B cell (primary cell): ENCODE results near the gene DOP1B. TPM values are rescaled to one million over a fixed set of nuclear protein-coding genes. Genes with fewer than 3 reads are reported as not detected.

Experiments used
- ATAC-seq: fragments of 200-7000 bp; cut with Tn5 transposase; one replicate; pipeline ENCODE4 v1.10.0; 2021; ENCODE audit warnings: low read depth, mild to moderate bottlenecking, moderate number of reproducible peaks, moderate library complexity
- CTCF ChIA-PET: fragments of 350-600 bp; sonication (Branson Sonifier 250); formaldehyde crosslinking; loops from one replicate; lab custom pipeline; 2021; ENCODE audit warnings: antibody characterized with exemption, inconsistent platforms; lab: Charles Lee
- POLR2A ChIA-PET: fragments of 350-600 bp; sonication (Branson Sonifier 250); formaldehyde crosslinking; loops from one replicate; lab custom pipeline; 2021; ENCODE audit warnings: antibody characterized with exemption; lab: Charles Lee
- DNase-seq: peaks from one replicate; pipeline ENCODE4 v3.0.0; 2013
- H2AFZ ChIP-seq: 2 replicates; pipeline ENCODE4 v1.6.1; 2012; ENCODE audit warnings: mild to moderate bottlenecking, low read depth, low read length; ENCODE audit not compliant: insufficient read depth, poor library complexity, severe bottlenecking
- H3K27ac ChIP-seq, 2 donors: 1 replicate in 1 of 2; 2 replicates in 1 of 2; pipeline ENCODE4 v1.5.1; 2012 to 2013; ENCODE audit warnings: low read length in 2 of 2, mild to moderate bottlenecking in 2 of 2, moderate library complexity in 1 of 2
- H3K27me3 ChIP-seq, 4 experiments: fragments of 200-600 bp in 1 of 4; sonication (generic) in 1 of 4; replicated peaks in 1 of 4; 1 replicate in 2 of 4; 2 replicates in 2 of 4; pipeline versions ENCODE4 v1.6.1 to v1.7.0; 2013 to 2016; ENCODE audit warnings: low read length in 3 of 4, mild to moderate bottlenecking in 2 of 4, mixed read lengths in 1 of 4, moderate library complexity in 1 of 4; ENCODE audit not compliant: insufficient read depth in 4 of 4, control insufficient read depth in 3 of 4; ENCODE audit errors: control extremely low read depth in 1 of 4
- H3K36me3 ChIP-seq, 2 experiments: replicated peaks in 1 of 2; 1 replicate in 1 of 2; 2 replicates in 1 of 2; pipeline versions ENCODE4 v1.6.1 to v1.7.1; 2013; ENCODE audit warnings: low read length in 1 of 2; ENCODE audit not compliant: insufficient read depth in 2 of 2, control insufficient read depth in 1 of 2; ENCODE audit errors: control extremely low read depth in 1 of 2, extremely low read depth in 1 of 2
- H3K4me1 ChIP-seq, 2 donors: fragments of 200-600 bp in 1 of 2; sonication (generic) in 1 of 2; 1 replicate in 1 of 2; 2 replicates in 1 of 2; pipeline versions ENCODE4 v1.5.1 to v1.6.1; 2013 to 2017; ENCODE audit warnings: low read length in 2 of 2; ENCODE audit not compliant: control insufficient read depth in 2 of 2, insufficient read depth in 2 of 2
- H3K4me2 ChIP-seq: replicated peaks from 2 replicates; pipeline ENCODE3; 2012; ENCODE audit warnings: mild to moderate bottlenecking, low read depth, low read length; ENCODE audit not compliant: poor library complexity, severe bottlenecking
- H3K4me3 ChIP-seq, 5 experiments: fragments of 200-600 bp in 1 of 5; sonication (generic) in 1 of 5; 1 replicate in 3 of 5; 2 replicates in 2 of 5; pipeline versions ENCODE4 v1.5.1 to v1.7.0; 2011 to 2016; ENCODE audit warnings: low read length in 4 of 5, mild to moderate bottlenecking in 4 of 5, low read depth in 2 of 5, control low read depth in 1 of 5, moderate library complexity in 1 of 5; ENCODE audit not compliant: insufficient read depth in 1 of 5; ENCODE audit errors: control extremely low read depth in 1 of 5, extremely low read depth in 1 of 5
- H3K79me2 ChIP-seq: fragments of 200-600 bp; sonication (generic); one replicate; pipeline ENCODE4 v1.6.0; 2016; ENCODE audit warnings: low read length; ENCODE audit not compliant: control insufficient read depth, insufficient read depth
- H3K9ac ChIP-seq: fragments of 200-600 bp; sonication (generic); 2 replicates; pipeline ENCODE4 v1.6.1; 2017; ENCODE audit warnings: mild to moderate bottlenecking, low read length, moderate library complexity
- H3K9me3 ChIP-seq, 3 donors: one replicate each; pipeline versions ENCODE4 v1.6.1 to v1.7.1; 2013; ENCODE audit warnings: low read length in 2 of 3; ENCODE audit not compliant: control insufficient read depth in 2 of 3, insufficient read depth in 1 of 3; ENCODE audit errors: control extremely low read depth in 1 of 3
- H4K20me1 ChIP-seq: 2 replicates; pipeline ENCODE4 v1.6.0; 2012; ENCODE audit warnings: mild to moderate bottlenecking, low read length; ENCODE audit not compliant: insufficient read depth, control insufficient read depth, poor library complexity, severe bottlenecking
- H3K27ac Mint-ChIP-seq: one replicate; pipeline ENCODE4 v1.8.0; 2021; ENCODE audit warnings: mixed read lengths
- H3K27me3 Mint-ChIP-seq: one replicate; pipeline ENCODE4 v1.8.0; 2021; ENCODE audit warnings: mixed read lengths
- H3K4me1 Mint-ChIP-seq: one replicate; pipeline ENCODE4 v1.8.0; 2021; ENCODE audit warnings: mixed read lengths
- H3K4me3 Mint-ChIP-seq: one replicate; pipeline ENCODE4 v1.8.0; 2021; ENCODE audit warnings: mixed read lengths
- H3K9me3 Mint-ChIP-seq: one replicate; pipeline ENCODE4 v1.8.0; 2022; ENCODE audit warnings: mixed read lengths; ENCODE audit not compliant: insufficient read depth
- EZH2 ChIP-seq: IDR thresholded peaks from 2 replicates; pipeline ENCODE4 v1.6.1; 2012; ENCODE audit warnings: borderline replicate concordance, low read depth, mild to moderate bottlenecking, moderate library complexity, low read length; ENCODE audit not compliant: insufficient read depth, poor library complexity, severe bottlenecking
- WGBS: methylation state at CpG from one replicate; pipeline ENCODE4 v1.1.5; 2013; ENCODE audit warnings: missing lambda C conversion rate; ENCODE audit not compliant: insufficient coverage; 5-methylcytosine and 5-hydroxymethylcytosine counted together
- intact Hi-C: fragments of 100-400 bp; cut with micrococcal nuclease; formaldehyde crosslinking; loops from one replicate; pipeline ENCODE4 v1.10.0; 2022
- polyA plus RNA-seq: library from polyadenylated mRNA; depleted of rRNA; stranded (reverse); fragments of >200 nt; gene quantifications from 2 replicates; pipeline ENCODE4 v1.2.3, GENCODE V29; 2012
- total RNA-seq, 2 donors: library from RNA; stranded (reverse); fragments of 120-200 nt in 1 of 2; gene quantifications; 1 replicate in 1 of 2; 2 replicates in 1 of 2; pipeline versions ENCODE4 v1.2.3 to v1.2.4, GENCODE V29; 2013 to 2022
- TF ChIP-seq, protein P1 (sequence below): fragments of 200-600 bp; IDR thresholded peaks from one replicate; pipeline ENCODE4 v1.8.0; 2022; ENCODE audit warnings: antibody characterized with exemption, mild to moderate bottlenecking

DOP1B gene
- total and polyA plus RNA-seq, 2 donors (not counting 1 experiment from before 2014, with no cell fraction given): 31.3 to 44.2 TPM

DNA sequence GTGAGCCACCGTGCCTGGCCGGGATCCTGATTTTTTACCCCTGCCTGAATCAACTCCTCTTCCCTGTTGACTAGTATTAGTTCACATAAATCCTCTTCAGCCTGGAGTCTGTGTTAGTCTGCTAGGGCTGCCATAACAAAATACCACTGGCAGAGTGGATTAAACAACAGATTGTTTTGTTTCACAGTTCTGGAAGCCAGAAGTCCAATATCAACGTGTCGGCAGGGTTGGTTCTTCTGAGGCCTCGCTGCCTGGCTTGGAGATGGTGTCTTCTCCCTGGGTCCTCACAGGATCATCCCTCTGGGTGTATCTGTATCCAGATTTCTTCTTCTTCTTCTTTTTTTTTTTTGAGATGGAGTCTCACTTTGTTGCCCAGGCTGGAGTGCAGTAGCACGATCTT lies 18.2 kb downstream of the DOP1B start:
- no peaks in the 10 kb centered on the region for H3K9me3 Mint-ChIP-seq
- Histone ChIP-seq H3K9me3 (no peaks in the 10 kb centered on the region), H3K36me3 (peaks cover 4 to 45% of the 10 kb centered on the region in 2 experiments), H3K4me2 (no peak overlapping the region), H3K9ac (no peak overlapping the region), H3K4me3 (no peak overlapping the region), H3K27ac (no peak overlapping the region), H2AFZ (no peak overlapping the region), H3K4me1 (peaks cover 4 to 12% of the 10 kb centered on the region in 2 donors), H4K20me1 (peaks cover 24% of the 10 kb centered on the region), H3K79me2 (peaks cover 66% of the 10 kb centered on the region), H3K27me3 (no peaks in the 10 kb centered on the region)
- WGBS: 100% methylated on average over 5 of the region's 6 CpGs
- TF ChIP-seq, protein P1, sequence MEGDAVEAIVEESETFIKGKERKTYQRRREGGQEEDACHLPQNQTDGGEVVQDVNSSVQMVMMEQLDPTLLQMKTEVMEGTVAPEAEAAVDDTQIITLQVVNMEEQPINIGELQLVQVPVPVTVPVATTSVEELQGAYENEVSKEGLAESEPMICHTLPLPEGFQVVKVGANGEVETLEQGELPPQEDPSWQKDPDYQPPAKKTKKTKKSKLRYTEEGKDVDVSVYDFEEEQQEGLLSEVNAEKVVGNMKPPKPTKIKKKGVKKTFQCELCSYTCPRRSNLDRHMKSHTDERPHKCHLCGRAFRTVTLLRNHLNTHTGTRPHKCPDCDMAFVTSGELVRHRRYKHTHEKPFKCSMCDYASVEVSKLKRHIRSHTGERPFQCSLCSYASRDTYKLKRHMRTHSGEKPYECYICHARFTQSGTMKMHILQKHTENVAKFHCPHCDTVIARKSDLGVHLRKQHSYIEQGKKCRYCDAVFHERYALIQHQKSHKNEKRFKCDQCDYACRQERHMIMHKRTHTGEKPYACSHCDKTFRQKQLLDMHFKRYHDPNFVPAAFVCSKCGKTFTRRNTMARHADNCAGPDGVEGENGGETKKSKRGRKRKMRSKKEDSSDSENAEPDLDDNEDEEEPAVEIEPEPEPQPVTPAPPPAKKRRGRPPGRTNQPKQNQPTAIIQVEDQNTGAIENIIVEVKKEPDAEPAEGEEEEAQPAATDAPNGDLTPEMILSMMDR: no peak
- TF ChIP-seq EZH2: no peak
- ChIA-PET CTCF (no interaction called here), POLR2A (no interaction called here)
- intact Hi-C loops: no loop called here
- DNase-seq (no peak), ATAC-seq (no peak)
- no peak overlapping the region for H3K4me3 Mint-ChIP-seq
- peaks cover 24% of the 10 kb centered on the region for H3K4me1 Mint-ChIP-seq
- H3K27ac Mint-ChIP-seq: no peak overlapping the region
- H3K27me3 Mint-ChIP-seq: no peaks in the 10 kb centered on the region

DNA sequence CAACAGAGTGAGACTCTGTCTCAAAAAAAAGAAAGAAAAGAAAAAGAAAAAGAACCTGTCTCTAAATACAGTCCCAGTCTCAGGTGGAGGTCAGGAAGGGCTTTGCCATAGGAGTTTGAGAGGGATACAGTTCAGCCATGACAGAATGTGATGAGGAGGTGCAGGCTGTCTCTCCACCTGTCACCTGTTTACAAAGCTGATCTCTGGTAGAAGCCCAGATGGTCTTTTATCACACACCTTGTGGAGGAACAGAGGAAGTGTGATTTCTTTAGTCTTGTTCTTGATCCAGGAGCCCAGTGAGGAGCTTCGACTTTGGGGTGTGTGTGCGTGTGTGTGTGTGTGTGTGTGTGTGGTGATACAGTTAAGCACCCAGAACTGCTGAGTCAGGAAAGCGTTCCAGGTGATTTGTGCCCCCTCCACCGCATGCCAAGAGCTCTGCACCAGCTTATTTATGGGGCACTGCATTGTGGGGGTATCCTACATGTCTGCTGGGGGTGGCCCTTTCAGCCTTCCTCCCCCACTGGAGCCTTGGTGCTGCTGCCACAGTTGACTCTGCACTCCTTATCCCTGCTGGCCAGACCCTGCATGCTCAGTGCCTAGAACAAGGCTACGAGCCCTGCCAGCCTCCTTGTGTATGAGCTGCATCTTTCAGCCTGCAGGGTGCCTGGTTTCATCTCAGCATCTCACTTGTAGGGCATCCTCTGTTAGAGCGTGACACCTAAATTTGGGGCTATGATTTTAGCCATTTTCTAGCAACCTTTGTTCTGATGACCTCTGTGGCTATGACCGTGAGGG lies 19.3 kb downstream of the DOP1B start:
- Mint-ChIP-seq H3K4me3 (no peak overlapping the region), H3K27me3 (no peaks in the 10 kb centered on the region), H3K27ac (peak overlapping the region; percentile 20), H3K9me3 (no peaks in the 10 kb centered on the region), H3K4me1 (peaks cover 26% of the 10 kb centered on the region)
- DNase-seq (no peak), ATAC-seq (no peak)
- intact Hi-C loops: no loop called here
- H3K79me2 ChIP-seq: peaks cover 67% of the 10 kb centered on the region
- 73% methylated on average over 6 of the region's 7 CpGs for WGBS
- no peak for TF ChIP-seq EZH2
- TF ChIP-seq, protein P1: no peak
- no peak overlapping the region for H3K4me3 ChIP-seq
- H2AFZ ChIP-seq: no peak overlapping the region
- peaks cover 4 to 37% of the 10 kb centered on the region in 2 experiments for H3K36me3 ChIP-seq
- ChIA-PET CTCF (interaction anchor here (0.8 kb wide), 1 partner anchor 156 kb away, joined by 5 read pairs; no protein-coding TSS in a partner anchor), POLR2A (no interaction called here)
- peaks cover 22% of the 10 kb centered on the region for H4K20me1 ChIP-seq
- no peak overlapping the region for H3K27ac ChIP-seq
- H3K9ac ChIP-seq: no peak overlapping the region
- no peaks in the 10 kb centered on the region for H3K27me3 ChIP-seq
- H3K9me3 ChIP-seq: no peaks in the 10 kb centered on the region
- no peak overlapping the region for H3K4me2 ChIP-seq
- peaks cover 6 to 15% of the 10 kb centered on the region in 2 donors for H3K4me1 ChIP-seq
